Amniotic epithelial cell (primary cell): Measurements from ENCODE around the gene CBLC.
A peak's percentile ranks its signal among the peaks of the same experiment; 100 is the strongest.

ENCODE experiments used
- DNase-seq: peaks from one replicate; pipeline ENCODE4 v3.0.0-alpha.2; 2010; ENCODE audit warnings: low read depth

CBLC gene

DNA sequence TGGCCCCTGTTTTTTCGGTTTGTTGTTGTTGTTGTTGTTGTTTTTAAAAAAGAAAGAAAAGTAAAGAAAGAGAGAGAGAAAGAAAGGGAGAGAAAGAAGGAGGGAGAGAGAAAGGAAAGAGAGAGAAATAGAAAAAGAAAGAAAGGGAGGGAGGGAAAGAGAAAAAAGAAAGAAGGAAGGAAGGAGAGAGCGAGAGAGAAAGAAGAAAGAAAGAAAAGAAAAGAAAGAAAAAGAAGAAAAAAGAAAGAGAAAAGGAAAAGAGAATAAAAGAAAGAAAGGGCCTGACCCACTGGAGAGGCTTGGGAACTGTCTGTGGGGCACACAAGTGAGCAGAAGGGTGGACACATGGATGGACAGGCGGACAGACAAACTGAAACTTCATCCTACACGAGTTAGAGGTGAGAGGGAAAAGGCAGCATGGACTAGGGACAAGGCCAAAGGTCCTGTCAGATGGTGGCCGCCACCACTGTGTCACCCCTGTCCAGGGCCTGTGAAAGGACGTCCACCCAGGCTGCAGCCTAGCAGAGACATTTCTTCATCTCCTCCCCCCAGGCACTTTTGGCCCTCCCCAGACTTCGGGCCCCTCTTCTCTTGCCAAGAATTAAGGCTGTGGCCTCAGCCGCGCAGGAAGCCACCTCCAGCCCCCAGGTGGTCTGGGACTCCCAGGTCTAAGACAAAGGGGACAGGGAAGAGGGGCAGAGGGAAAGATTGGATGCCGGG, 22.1 kb downstream of the CBLC start:
- no peak for DNase-seq

- peak; percentile 63 for DNase-seq
Observed at GRCh38 chr19:44800461-44800860, 22.8 kb downstream of the CBLC start.

- DNase-seq, result no peak
Observed at GRCh38 chr19:44803442-44804428, 26.0 kb downstream of the CBLC start.

GRCh38 chr19:44806291-44806690, 28.6 kb downstream of the CBLC start:
- DNase-seq, result no peak

DNA sequence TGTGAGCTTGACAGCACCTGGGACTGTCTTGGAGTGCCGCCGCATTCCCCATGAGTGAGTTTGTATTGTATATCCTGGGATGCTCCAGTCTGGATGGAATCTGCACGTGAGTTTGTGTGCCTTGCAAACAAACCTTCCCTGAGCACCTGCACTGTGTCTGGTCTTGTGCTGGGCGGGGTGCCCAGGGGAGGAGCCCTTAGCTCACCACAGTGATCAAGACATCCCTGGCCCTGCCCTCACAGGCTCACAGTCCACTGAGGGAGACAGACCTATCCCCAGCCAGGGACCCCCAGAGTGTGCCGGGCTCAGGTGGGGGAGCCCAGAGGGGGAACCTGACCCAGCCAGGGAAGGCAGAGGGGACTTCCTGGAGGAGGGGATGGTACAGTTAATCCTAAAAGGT, 29.5 kb downstream of the CBLC start:
- DNase-seq, result peak; percentile 27

DNA sequence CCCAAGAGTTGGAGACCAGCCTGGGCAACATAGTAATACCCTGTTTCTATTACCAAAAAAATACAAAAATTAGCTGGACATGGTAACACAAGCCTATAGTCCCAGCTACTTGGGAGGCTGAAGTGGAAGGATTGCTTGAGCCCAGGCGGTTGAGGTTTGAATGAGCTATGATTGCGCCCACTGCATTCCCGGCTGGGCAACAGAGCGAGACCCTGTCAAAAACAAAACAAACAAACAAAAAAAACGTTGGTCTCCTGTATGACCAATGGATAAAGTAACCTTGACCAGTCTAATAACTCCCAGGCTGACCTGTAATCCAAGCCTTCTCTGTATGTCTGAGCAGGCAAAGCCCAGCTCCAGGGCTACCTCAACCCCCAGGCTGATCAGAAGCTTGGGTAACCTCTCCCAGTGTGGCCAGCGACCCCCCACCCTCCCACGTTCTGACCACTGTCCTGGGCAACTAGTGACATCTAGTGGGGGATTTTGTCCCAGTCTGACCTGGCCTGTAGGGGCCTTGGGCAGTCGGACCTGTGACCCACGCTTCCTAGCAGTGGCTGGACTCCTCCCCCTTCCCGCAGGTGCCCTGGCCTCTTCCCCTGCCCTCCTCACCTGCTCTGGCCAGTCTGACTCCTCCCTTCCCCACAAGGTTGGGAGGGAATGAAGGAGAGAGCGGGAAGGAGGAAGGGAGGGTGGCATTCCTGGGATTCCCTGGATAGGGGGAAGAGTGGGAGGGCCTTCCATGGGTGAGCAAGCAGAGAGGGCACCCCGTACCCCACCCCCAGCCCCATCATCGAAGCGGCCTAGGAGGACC, 30.2 kb downstream of the CBLC start:
- peak; percentile 57 for DNase-seq

GRCh38 chr19:44808463-44809371, 31.0 kb downstream of the CBLC start, which contains the start of gene BCAM:
TSS of gene BCAM (plus strand) at chr19:44809103. CDS start at chr19:44809125, 22 bp downstream.
- DNase-seq, result peak; percentile 55

- DNase-seq, result no peak
Observed at GRCh38 chr19:44809577-44810233, 32.0 kb downstream of the CBLC start.

GRCh38 chr19:44810234-44811121, 32.8 kb downstream of the CBLC start:
- no peak for DNase-seq

DNA sequence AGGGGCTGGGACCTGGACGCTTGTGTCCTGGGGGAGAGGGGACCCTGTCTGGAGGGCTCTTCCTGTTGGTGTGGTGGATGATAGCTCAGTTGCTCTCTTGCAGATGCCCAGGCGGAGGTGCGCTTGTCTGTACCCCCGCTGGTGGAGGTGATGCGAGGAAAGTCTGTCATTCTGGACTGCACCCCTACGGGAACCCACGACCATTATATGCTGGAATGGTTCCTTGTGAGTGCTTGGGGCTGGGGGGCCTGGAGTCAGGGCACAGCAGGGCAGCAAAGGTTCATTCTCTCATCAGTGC, 33.4 kb downstream of the CBLC start:
- DNase-seq, result no peak

GRCh38 chr19:44812142-44812718, 34.5 kb downstream of the CBLC start:
- no peak for DNase-seq

DNA sequence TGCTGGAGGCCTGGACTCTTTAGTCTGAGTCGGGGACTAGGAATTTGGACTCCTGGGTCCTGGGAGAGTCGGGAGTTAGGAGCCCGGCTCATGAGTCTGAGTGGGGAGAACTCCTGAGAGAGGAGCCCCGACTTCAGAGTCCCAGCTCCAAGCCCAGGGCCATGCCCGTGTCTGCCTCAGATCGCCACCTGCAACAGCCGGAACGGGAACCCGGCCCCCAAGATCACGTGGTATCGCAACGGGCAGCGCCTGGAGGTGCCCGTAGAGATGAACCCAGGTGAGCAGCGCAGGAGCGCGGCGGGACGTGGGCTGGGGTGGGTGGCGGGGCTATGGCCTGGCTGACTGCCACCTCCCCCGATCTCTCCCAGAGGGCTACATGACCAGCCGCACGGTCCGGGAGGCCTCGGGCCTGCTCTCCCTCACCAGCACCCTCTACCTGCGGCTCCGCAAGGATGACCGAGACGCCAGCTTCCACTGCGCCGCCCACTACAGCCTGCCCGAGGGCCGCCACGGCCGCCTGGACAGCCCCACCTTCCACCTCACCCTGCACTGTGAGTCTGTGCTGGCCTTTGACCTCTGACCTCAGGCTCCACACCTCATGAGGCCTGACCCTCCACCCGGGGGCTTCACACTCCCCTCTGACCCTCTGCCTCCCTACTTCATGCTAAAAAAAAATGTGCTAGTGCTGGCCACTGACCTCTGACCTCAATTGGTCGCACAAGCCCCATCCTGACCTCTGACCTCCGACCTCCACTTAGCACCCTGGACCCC, 35.6 kb downstream of the CBLC start:
- no peak for DNase-seq

GRCh38 chr19:44813841-44814470, 36.3 kb downstream of the CBLC start:
- DNase-seq, result no peak

DNA sequence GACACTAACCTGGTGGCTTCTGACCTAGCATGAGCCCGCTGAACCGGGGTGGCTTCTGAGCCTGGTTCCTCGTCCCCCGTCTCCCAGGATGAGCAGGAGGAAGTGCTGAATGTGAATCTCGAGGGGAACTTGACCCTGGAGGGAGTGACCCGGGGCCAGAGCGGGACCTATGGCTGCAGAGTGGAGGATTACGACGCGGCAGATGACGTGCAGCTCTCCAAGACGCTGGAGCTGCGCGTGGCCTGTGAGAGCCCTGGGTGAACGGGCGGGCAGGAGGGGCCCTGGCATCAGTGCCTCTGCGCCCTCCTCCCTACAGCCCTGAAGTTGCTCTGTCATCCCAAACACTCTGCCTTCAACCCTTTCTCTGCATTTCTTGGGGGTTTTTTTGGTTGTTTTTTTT, 36.8 kb downstream of the CBLC start:
- no peak for DNase-seq

DNA sequence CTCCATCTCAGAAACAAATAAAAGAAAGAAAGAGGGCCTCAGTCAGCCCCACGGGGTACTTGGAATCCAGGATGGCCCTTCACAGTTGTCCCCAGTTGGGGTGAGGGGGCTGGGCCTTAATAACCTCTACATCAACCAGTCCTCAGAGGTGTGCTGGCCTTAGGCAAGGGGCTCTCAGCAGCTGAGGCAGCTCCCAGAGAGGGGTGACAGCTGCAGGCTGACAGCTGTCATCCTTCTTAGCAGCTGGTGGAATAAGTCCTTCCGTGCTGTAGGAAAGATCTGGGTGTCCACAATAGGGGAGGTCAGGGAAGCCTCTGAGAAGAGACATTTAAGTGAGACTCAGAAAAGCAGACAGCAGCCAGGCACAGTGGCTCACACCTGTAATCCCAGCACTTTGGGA, 38.6 kb downstream of the CBLC start:
- DNase-seq, result no peak

DNA sequence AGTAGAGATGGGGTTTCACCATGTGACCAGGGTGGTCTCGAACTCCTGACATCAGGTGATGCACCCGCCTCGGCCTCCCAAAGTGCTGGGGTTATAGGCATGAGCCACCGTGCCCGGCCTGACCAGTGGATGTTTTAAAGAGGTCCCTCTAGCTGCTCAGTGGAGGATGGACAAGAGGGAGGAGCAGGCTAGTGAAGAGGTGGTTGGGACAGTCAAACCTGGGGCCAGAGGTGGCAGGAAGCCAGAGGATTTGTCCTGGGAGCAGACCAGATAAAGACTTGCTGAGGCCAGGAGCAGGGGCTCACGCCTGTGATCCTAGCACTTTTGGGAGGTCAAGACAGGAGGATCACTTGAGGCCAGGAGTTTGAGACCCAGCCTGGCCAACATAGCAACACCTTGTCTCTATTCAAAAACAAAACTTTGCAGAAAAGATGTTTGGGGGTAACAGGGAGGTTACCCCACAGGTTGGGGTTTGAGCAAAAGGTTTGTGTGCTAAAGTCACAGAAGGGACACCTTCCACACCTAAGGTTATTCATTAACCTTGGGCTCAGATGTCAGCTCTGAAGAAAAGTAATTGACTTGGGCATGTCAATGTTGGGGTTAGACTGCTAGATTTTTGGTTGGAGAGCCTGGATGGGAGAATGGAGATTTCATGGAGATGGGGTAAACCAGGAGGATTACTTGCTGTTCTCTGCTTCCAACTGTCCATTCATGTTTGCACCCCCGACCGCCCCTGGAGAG, 40.2 kb downstream of the CBLC start:
- no peak for DNase-seq

GRCh38 chr19:44818466-44819031, 40.9 kb downstream of the CBLC start:
- DNase-seq, result no peak
